Middle frontal gyrus (tissue), 1 donor: ENCODE measurements around the gene HSP90AB1.

ENCODE experiments used
- DNase-seq: peaks from one replicate; pipeline ENCODE4 v3.0.0-alpha.2; 2015; ENCODE audit warnings: low spot score; ENCODE audit errors: extremely low spot score

HSP90AB1 gene

GRCh38 chr6:44246663-44247337, at the start of gene HSP90AB1:
HSP90AB1 (plus strand) TSS chr6:44247101; CDS start chr6:44248630, 1,529 bp downstream.
- DNase-seq: peak; percentile 93

DNA sequence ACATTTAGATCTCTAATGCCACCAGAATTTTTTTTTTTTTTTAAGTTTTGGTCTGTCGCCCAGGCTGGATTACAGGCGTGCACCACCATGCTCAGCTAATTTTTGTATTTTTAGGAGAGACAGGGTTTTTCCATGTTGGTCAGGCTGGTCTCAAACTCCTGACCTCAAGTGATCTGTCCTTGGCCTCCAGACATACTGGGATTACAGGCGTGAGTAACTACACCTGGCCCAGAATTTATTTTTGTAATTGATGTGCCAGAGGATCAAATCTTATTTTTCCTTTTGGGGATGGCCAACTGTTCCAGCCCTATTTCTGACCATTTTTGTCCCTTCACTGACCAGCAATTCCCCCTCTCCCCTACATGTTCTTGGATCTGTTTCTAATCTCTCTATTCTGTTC, 48.2 kb upstream of the HSP90AB1 start:
- no peak for DNase-seq

DNA sequence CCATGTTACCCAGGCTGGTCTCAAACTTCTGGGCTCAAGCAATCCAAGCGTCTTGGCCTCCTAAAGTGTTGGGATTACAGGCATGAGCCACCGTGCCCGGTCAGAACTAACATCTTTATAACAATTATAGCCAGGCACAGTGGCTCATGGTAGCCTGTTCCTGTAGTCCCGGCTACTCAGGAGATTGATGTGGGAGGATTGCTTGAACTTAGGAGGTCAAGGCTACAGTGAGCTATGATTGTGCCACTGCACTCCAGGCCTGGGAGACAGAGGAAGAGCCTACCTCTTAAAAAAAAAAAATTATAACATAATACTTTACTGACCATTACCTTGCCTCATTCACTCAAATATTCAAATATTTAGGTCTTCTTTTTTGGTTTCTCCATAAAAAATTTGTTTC, 47.0 kb upstream of the HSP90AB1 start:
- DNase-seq: no peak

DNA sequence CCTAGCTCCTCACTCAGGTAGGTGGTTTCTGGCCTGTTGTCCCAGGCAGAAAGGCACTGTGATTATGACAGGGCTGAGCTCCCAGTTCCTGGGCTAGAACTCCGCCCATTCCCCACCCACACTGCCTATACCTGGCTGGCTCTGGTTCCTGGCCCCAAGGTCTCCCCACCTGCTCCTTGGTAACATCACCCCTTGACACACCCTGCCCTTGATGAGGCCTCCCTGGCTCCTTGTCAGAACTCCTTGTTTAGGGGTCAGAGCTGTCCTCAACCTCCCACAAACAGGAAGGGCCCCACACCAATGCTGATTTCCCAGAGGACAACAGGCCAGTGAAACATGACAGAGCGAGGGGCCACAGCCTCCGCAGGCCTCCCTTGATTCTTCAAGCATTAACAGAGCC, 45.7 kb upstream of the HSP90AB1 start:
- DNase-seq: no peak

- no peak for DNase-seq
Measured at GRCh38 chr6:44201638-44202303, 45.1 kb upstream of the HSP90AB1 start.

DNA sequence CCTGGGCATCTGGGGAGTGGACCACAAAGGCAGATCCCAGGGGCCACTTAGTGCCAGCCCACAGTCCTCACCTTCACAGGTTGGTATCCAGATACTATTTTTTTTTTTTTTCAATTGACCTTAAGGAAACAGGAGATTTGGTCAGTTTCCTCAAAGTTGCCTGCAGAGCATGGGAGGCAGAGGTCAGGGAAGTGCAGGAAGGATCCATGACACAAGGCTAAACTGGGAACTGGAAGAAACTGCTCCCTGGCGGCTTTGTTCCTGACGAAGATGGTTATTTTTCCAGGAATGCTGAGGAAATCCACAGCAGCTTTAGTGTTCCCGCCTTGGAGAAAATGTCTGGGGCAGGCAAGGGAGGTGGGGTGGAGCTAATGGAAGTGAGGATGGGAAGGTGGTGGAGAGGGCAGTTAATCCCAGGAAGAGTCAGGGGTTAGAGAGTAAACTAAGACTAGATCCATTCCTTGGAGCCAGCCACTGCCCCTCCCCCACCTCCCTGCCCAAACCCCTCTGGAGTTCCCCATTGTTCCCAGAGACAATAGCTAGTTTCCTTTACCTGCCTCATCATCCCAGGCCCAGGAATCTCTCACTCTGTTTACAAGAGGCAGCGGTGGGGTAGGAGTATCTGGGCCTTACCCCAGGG, 44.4 kb upstream of the HSP90AB1 start:
- DNase-seq: no peak

GRCh38 chr6:44202972-44203750, 43.7 kb upstream of the HSP90AB1 start:
- DNase-seq: no peak

GRCh38 chr6:44203955-44204354, 42.9 kb upstream of the HSP90AB1 start:
- no peak for DNase-seq

GRCh38 chr6:44207966-44208365, 38.9 kb upstream of the HSP90AB1 start:
- no peak for DNase-seq

GRCh38 chr6:44211284-44211683, 35.6 kb upstream of the HSP90AB1 start:
- DNase-seq: no peak

GRCh38 chr6:44214307-44214706, 32.6 kb upstream of the HSP90AB1 start:
- DNase-seq: no peak

DNA sequence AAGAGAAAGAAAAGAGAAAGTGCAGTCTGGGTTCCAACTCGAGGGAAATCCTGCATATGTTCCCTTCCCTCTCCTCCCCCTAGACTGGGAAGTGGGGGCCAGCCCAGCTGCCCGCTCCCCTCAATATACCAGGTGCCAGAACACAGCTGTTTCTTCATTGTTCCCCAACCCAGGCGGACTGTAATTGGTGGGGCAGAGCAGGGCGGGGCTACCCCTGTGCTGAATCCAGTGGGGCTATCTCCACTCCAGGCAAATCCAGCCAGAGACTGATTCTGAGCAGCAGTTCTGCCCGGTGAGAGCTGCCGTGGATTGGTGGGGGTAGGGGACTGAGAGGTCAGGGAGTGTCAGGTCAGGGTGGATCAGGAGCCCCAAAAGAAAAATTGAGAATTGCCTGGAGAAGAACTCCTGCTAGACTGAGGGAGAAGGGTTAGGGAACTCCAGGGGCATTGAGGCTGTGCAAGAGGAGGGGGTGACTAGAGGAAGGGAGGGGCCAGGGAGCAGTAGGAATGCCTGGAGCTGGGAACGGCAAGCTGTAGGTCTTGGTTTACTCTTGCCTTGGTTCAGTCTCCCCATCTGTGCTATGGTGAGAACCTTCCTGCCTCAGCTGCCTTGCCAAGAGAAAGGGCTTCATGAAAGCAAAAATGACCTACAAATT, 30.1 kb upstream of the HSP90AB1 start, which contains the start of gene MYMX:
TSS of gene MYMX (plus strand) at position 250 of the 655 bp plus-strand sequence. CDS start 546 bp downstream, outside the sequence.
- no peak for DNase-seq

DNA sequence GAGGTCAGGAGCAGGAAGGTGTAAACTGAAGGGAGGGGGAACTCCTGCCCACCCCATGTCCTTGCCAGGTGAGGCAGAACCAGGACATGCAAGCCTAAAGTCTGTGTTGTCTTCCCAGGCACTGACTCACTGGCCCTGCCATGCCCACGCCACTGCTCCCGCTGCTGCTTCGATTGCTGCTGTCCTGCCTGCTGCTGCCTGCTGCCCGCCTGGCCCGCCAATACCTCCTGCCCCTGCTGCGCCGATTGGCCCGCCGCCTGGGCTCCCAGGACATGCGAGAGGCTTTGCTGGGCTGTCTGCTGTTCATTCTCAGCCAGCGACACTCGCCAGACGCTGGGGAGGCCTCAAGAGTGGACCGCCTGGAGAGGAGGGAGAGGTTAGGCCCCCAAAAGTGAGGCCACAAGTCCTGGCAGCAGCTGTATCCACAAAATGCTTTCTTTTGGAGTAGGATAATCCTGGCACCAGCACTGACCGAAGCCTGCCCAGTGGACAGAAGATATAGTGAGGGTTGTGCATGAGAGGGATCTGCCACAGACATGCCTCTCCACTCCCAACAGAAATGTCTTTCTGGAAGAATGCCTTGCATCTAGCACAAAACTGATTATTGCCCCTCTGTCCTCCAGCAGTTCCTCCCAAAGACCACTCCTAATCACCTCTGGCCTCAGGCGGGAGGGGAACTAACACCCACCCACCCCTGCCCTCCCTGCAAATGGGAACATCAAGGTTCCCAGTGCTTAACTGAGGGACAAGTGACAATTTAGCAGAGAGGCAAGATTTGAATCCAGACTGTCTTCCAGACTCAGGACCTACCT, 29.4 kb upstream of the HSP90AB1 start:
- no peak for DNase-seq

DNA sequence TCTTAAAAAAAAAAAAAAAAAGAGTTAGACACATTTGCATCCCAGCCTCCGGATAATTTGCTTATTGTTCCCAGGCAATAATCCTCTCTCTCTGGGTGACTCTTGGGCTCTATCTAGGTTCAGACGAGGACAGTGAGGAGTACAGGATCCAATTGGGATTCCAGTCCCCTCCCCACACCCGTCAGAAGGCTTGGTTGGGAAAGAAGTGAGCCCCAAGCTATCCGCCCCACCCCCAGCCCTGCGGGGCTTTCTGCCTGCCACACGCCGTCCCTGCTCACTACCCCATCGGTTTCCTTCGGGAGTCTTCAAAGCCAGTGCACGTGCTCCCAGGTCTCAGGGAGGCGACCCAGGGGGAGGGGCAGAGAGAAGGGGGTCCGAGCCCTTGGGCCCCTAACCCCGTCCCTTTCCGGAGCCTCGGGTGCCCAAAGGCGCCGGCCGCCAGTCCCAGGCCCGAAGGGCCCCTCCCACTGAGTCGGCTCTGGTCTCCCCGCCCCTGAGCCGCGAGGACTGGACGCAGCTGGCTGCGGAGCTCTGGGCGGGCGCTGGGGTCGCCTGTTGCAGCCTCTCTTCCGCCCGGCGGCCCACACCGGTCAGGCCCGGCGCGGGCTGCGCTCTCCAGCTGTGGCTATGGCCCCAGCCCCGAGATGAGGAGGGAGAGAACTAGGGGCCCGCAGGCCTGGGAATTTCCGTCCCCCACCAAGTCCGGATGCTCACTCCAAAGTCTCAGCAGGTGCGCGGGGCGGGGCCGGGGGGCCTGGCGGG, 27.7 kb upstream of the HSP90AB1 start:
- no peak for DNase-seq

DNA sequence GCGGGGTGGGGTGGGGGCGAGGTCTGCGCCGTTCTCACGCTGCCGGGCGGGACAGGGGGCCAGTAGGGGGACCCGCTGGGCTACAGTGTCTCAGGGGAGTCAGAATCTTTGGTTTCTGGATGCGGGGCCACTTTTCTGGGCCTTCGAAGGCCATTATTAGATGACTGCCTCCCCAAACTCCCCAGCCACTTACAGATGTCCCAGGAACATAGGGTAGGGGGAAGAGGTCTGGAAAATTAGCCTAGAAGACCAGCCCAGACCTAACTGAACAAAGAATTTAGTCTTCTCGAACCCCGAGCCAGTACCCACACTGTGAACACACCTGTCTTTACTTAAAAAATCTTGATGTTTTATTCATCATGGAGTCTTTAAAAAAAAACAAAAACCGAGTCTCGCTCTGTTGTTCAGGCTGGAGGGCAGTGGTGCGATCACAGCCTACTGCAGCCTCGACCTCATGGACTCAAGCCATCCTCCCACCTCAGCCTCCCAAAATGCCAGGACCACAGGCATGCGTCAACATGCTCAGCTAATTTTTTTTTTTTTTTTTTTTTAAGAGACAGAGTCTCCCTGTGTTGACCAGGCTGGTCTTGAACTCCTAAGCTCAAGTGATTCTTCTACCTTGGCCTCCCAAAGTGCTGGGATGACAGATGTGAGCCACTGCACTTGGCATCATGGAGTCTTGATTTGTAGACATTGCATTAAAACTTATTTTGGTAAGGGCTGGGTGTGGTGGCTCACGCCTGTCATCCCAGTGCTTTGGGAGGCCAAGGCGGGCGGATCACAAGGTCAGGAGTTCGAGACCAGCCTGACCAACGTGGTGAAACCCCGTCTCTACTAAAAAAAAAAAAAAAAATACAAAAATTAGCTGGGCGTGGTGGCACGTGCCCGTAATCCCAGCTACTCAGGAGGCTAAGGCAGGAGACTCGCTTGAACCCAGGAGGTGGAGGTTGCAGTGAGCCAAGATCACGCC, 26.8 kb upstream of the HSP90AB1 start:
- no peak for DNase-seq

DNA sequence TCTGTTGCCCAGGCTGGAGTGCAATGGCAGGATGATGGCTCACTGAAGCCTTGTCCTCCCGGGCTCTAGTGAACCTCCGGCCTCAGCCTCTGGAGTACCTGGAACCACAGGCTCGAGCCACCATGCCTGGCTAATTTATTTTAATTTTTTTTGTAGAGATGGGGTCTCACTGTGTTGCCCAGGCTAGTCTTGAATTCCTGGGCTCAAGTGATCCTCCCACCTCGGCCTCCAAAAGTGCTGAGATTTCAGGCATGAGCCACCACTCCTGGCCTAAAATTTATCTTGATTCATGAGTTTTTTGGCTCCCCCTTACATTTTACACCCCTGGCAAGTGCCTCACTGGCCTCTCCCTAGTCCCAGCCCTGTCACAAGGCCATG, 26.0 kb upstream of the HSP90AB1 start:
- no peak for DNase-seq

DNA sequence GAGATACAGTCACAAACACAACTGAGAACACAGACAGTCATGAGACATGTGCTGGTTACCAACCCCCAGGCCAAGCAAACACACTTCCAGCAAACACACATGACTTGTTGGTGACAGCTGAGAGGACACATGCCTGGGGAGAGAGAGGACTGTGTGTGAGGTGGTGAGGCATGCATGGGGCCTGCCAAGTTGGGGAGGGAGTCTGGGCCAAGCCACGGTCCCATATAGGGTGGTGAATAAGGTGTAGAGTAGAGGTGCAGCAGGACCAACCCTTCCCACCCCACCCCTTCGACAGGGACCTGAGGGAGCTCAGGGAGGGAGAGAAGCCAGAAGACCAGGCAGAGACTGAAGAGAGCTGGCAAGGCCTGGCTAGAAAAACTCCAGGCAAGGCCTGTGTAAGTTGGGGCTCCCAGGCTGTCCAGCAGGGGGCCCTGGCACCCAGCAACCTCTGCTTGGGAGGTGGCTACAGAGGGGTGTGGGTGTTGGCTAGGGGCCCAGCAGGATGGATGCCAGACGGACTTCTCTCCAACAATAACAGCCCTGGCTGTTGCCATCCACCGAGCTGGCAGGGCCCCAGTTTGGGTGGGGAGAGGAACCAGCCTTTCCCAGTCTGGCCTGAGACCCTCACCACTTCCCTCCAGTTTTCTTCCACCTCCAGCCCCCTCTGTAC, 25.5 kb upstream of the HSP90AB1 start:
- DNase-seq: no peak

DNA sequence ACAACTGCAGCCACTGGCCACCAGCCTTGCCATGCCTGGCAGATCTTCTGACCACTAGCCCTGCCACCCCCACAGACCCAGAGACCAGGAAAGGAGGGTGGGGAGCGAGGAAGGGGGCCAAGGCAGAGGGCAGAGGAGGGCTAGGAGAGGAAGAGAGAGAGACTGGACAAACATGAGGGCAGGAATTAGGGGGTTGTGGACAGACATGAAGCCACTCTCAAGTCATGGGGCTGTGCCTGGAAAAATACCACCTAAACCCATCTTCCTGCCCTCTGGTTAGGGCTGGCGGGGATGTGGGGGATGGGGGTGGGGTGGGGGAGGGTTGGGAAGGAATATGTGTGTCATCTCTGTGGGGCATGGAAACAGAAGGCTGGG, 25.0 kb upstream of the HSP90AB1 start:
- no peak for DNase-seq
